Measurements from ENCODE around the gene EVI5. TPM values are rescaled to one million over a fixed set of nuclear protein-coding genes. Genes with fewer than 3 reads are reported as not detected.

The EVI5 gene
- total RNA-seq (ENCODE audit: unreplicated experiment): 33.0 TPM
- long read RNA-seq, partial matches to known transcripts: 1 of 4 reads
- long read RNA-seq, other reads (novel, unspliced or antisense): 3 of 4 reads

- DNase-seq (ENCODE audit: low spot score): peak; percentile 95
- no peaks in the 10 kb centered on the region for H3K27me3 Mint-ChIP-seq (ENCODE audit: unreplicated experiment)
- TF ChIP-seq CTCF (IDR thresholded peaks at IDR 0.05; ENCODE audit: unreplicated experiment): no peak
- peaks cover 15% of the 10 kb centered on the region for H3K4me1 Mint-ChIP-seq (ENCODE audit: unreplicated experiment)
- no peaks in the 10 kb centered on the region for H3K9me3 Mint-ChIP-seq (ENCODE audit: unreplicated experiment)
- peak within 1 kb of the TSS; percentile 94 for H3K4me3 Mint-ChIP-seq (ENCODE audit: unreplicated experiment)
- H3K27ac Mint-ChIP-seq (ENCODE audit: unreplicated experiment): peak within 1 kb of the TSS; percentile 88
- H3K36me3 Mint-ChIP-seq (ENCODE audit: low read depth, unreplicated experiment): no peaks in the 10 kb centered on the region
These were observed at the start of gene EVI5 for GRCh38 chr1:92784639-92785500. TSS of gene EVI5 (minus strand) at chr1:92785108. CDS start at chr1:92736546, 48,562 bp downstream.

- Mint-ChIP-seq H3K4me3 (ENCODE audit: unreplicated experiment) (peak overlapping the region; percentile 6), H3K9me3 (ENCODE audit: unreplicated experiment) (no peaks in the 10 kb centered on the region), H3K4me1 (ENCODE audit: unreplicated experiment) (peaks cover 34% of the 10 kb centered on the region), H3K27me3 (ENCODE audit: unreplicated experiment) (no peaks in the 10 kb centered on the region), H3K27ac (ENCODE audit: unreplicated experiment) (peak overlapping the region; percentile 65), H3K36me3 (ENCODE audit: low read depth, unreplicated experiment) (peaks cover 35% of the 10 kb centered on the region)
- TF ChIP-seq CTCF (IDR thresholded peaks at IDR 0.05; ENCODE audit: unreplicated experiment): no peak
- DNase-seq (ENCODE audit: low spot score): no peak
These were observed 49.7 kb upstream of the EVI5 start for GRCh38 chr1:92834617-92835016.

GRCh38 chr1:92833840-92834239 is 48.9 kb upstream of the EVI5 start:
- Mint-ChIP-seq H3K27me3 (ENCODE audit: unreplicated experiment) (no peaks in the 10 kb centered on the region), H3K4me3 (ENCODE audit: unreplicated experiment) (no peak overlapping the region), H3K36me3 (ENCODE audit: low read depth, unreplicated experiment) (peaks cover 31% of the 10 kb centered on the region), H3K9me3 (ENCODE audit: unreplicated experiment) (no peaks in the 10 kb centered on the region), H3K4me1 (ENCODE audit: unreplicated experiment) (peaks cover 34% of the 10 kb centered on the region), H3K27ac (ENCODE audit: unreplicated experiment) (no peak overlapping the region)
- DNase-seq (ENCODE audit: low spot score): no peak
- TF ChIP-seq CTCF (IDR thresholded peaks at IDR 0.05; ENCODE audit: unreplicated experiment): no peak

- H3K4me3 Mint-ChIP-seq (ENCODE audit: unreplicated experiment): peak overlapping the region; percentile 97
- peaks cover 28% of the 10 kb centered on the region for H3K36me3 Mint-ChIP-seq (ENCODE audit: low read depth, unreplicated experiment)
- TF ChIP-seq CTCF (IDR thresholded peaks at IDR 0.05; ENCODE audit: unreplicated experiment): no peak
- peaks cover 29% of the 10 kb centered on the region for H3K4me1 Mint-ChIP-seq (ENCODE audit: unreplicated experiment)
- no peak for DNase-seq (ENCODE audit: low spot score)
- H3K27ac Mint-ChIP-seq (ENCODE audit: unreplicated experiment): peak overlapping the region; percentile 87
- no peaks in the 10 kb centered on the region for H3K27me3 Mint-ChIP-seq (ENCODE audit: unreplicated experiment)
- no peaks in the 10 kb centered on the region for H3K9me3 Mint-ChIP-seq (ENCODE audit: unreplicated experiment)
These were observed 47.7 kb upstream of the EVI5 start for GRCh38 chr1:92832537-92833114.
